HG03039 (cell line): Measurements from ENCODE around the gene CROCC.
"Not testable (repeated sequence)": the region's sequence is repeated elsewhere in the genome, so short reads cannot be mapped to it uniquely, and the experiment has no call there.

ENCODE experiments used
- ATAC-seq: cut with Tn5 transposase; IDR thresholded peaks from one replicate; pipeline ENCODE4 v1.9.1; 2021; ENCODE audit warnings: mild to moderate bottlenecking, moderate library complexity; ENCODE audit not compliant: unreplicated experiment

Gene CROCC

GRCh38 chr1:16936580-16936979, 14.8 kb downstream of the CROCC start:
- not testable (repeated sequence) for ATAC-seq

- no peak for ATAC-seq
Measured at GRCh38 chr1:16938351-16939321, 16.9 kb downstream of the CROCC start.

GRCh38 chr1:16939386-16940180, 17.9 kb downstream of the CROCC start:
- not testable (repeated sequence) for ATAC-seq

GRCh38 chr1:16944038-16944437, 22.3 kb downstream of the CROCC start:
- no peak for ATAC-seq

- not testable (repeated sequence) for ATAC-seq
Measured at GRCh38 chr1:16945512-16945911, 23.8 kb downstream of the CROCC start.

GRCh38 chr1:16946185-16946584, 24.5 kb downstream of the CROCC start:
- ATAC-seq, result not testable (repeated sequence)

- ATAC-seq, result no peak
Measured at GRCh38 chr1:16946646-16947045, 24.9 kb downstream of the CROCC start.

- not testable (repeated sequence) for ATAC-seq
Measured at GRCh38 chr1:16948282-16948891, 26.7 kb downstream of the CROCC start.

GRCh38 chr1:16949026-16949425, 27.3 kb downstream of the CROCC start:
- ATAC-seq, result not testable (repeated sequence)

- ATAC-seq, result not testable (repeated sequence)
Measured at GRCh38 chr1:16952376-16952775, 30.6 kb downstream of the CROCC start.

- no peak for ATAC-seq
Measured at GRCh38 chr1:16954579-16954978, 32.8 kb downstream of the CROCC start.

GRCh38 chr1:16955186-16955585, 33.5 kb downstream of the CROCC start:
- ATAC-seq, result no peak

GRCh38 chr1:16956775-16957174, 35.0 kb downstream of the CROCC start:
- no peak for ATAC-seq

GRCh38 chr1:16957731-16958130, 36.0 kb downstream of the CROCC start:
- no peak for ATAC-seq

- ATAC-seq, result no peak
Measured at GRCh38 chr1:16958475-16958874, 36.7 kb downstream of the CROCC start.

- no peak for ATAC-seq
Measured at GRCh38 chr1:16960560-16961296, 39.0 kb downstream of the CROCC start.

- ATAC-seq, result no peak
Measured at GRCh38 chr1:16961297-16962133, 39.8 kb downstream of the CROCC start.

- ATAC-seq, result not testable (repeated sequence)
Measured at GRCh38 chr1:16964169-16964568, 42.4 kb downstream of the CROCC start.

- no peak for ATAC-seq
Measured at GRCh38 chr1:16965486-16966067, 43.8 kb downstream of the CROCC start.
